Right kidney (tissue), 1 donor: Measurements from ENCODE around the gene ZC3H12A.
A peak's percentile ranks its signal among the peaks of the same experiment; 100 is the strongest.

Source experiments
- DNase-seq: peaks from one replicate; pipeline ENCODE4 v3.0.0-alpha.2; 2016

ZC3H12A gene

GRCh38 chr1:37455516-37455915 lies 18.9 kb upstream of the ZC3H12A start:
- no peak for DNase-seq

DNA sequence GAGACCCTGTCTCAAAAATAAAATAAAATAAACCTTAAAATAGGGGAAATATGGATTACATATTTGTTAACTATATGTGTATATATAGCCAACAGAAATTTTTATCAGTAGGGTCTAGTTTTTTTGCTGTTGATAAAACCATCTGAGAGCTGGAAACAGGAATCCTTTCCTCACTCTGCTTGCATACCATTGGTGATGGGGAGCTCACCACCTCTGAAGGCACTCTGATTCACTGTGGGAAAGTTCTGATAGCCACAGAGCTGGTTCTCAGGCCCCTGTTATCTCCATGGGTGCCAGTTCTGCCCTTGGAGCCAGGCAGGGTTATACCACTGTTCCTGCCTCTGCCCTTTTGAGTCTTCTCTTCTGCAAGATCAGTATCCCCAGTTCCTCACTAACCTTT lies 17.8 kb upstream of the ZC3H12A start:
- no peak for DNase-seq

DNA sequence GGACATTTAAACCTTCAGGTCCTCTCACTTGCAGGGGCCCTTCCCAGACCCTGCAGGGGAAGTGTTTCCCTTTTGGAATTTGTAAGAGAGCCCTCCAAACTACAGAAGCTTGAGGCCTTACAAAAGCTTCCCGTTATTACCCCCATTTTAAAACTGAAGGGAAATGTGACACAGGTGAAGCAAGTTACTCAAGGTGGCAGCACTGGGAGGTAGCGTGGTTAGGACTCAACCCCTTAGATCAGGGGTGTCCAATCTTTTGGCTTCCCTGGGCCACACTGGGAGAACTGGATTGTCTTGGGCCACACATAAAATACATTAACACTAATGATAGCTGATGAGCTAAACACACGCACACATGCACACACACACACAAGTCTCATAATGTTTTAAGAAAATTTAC lies 15.8 kb upstream of the ZC3H12A start:
- no peak for DNase-seq

DNA sequence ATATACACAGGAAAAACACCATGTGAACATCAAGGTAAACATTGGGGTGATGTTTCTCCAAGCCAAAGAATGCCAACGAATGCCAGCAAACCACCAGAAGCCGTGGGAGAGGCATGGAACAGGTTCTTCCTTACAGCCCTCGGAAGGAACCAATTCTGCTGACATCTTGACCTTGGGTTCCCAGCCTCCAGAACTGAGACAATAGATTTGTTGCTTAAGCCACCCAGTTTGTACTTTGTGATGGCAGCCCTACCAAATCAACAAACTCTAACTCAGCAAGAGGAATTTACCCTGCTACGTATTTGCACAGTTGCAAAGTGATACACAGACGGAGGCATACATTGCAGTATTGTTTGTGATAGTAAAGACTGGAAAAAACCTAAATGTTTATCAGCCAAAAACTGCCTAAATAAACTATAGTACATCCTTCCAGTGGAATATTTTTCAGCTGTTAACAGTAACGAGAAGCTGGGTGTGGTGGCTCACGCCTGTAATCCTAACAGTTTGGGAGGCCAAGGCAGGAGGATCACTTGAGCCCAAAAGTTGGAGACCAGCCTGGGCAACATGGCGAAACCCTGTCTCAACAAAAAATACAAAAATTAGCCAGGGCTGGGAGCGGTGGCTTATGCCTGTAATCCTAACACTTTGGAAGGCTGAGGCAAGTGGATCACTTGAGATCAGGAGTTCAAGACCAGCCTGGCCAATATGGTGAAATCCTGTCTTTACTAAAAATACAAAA lies 12.5 kb upstream of the ZC3H12A start:
- no peak for DNase-seq

- no peak for DNase-seq
Observed at GRCh38 chr1:37464443-37464842, 9.9 kb upstream of the ZC3H12A start.

DNA sequence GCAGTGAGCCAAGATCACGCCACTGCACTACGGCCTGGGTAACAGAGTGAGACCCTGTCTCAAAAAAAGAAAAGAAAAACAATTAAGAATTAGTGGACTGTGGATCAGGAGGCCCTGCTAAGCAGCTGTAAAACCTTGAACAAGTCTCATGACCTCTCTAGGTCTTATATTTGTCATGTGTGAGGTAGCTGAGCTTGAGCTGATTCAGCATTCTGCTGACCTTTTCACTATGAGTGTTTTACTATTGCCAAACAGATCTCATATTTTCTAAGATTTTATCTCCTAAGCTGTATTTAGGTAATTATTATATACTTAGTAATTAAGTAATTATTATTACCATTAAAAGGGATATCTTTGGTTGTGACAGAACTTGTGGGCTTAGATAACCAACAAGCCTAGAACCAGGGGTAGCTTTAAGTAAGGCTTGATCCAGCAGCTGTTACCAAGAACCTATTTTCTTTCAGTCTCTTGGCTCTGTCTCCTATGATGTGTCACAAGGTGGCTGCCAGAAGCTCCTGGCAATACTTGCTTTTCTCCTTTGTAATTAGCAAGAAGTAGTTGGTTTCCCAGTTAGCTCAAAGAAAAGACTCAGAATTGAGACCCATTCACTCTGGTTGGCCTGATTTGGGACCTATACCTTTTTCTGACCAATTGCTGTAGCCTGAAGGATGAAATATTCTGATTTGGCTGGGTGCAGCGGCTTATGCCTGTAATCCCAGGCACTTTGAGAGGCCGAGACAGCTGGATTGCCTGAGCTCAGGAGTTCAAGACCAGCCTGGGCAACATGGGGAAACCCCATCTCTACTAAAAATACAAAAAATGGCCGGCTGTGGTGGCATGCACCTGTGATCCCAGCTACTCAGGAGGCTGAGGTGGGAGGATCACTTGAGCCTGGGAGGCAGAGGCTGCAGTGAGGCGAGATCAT lies 8.5 kb upstream of the ZC3H12A start:
- no peak for DNase-seq

GRCh38 chr1:37468037-37468436 lies 6.3 kb upstream of the ZC3H12A start:
- DNase-seq: no peak

DNA sequence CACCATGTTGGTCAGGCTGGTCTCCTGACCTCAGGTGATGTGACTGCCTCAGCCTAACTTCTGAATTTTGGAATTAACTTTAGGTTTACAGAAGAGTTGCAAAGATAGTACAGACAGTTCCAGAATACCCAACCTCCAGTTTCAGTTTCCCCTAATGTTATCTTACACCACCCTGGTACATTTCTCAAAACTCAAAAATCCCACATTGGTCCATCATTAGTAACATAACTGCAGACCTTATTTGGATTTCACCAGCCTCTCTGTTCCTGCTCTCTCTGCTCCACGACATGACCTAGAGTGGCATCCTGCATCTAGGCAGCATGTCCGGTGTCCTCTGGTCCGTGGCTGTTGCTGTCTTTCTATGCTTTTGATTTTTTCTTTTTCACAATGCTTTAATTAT lies 5.0 kb upstream of the ZC3H12A start:
- DNase-seq: no peak

DNA sequence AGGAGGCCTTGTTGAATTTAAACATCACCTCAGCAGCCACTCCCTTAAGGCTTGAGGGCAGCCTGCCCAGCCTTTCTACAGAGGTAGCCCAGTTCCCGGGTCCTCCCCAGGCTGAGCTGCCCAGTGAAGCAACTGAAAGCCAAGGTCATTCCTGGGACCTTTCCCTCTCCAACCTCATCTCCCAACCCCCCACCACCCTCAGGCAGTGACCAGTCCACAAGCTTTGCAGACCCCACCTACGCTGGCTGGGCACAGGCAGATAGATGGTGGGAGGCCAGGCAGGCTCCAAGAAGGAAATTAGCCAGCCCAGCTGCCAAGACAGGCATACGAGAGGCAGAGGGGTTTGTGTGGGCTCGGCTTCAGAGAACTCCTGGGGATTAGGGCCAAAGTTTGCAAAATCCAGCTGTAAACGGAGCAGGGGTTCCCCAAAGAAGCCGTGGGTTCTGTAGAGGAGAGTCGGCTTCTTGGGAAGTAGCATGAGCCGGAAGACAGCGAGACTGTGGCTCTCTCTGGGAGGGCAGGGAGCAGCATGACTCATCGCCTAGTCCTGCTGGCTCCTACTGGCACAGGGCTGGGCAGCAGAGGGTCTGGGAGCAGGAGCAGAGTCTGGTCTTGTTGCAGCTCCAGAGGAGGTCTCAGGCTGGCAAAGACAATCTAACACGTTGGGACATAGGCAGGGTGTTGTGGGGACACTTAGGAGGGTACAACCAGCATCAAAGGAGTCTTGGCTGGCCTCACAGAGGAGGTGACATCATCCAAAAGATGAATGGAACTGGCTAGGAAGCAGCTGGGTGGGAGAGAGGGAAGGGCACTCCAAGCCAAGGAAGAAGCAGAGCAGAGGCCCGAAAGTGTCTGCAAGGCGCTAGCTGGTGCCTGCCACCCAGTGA lies 2.8 kb upstream of the ZC3H12A start:
- no peak for DNase-seq

GRCh38 chr1:37472281-37472680 lies 2.1 kb upstream of the ZC3H12A start:
- DNase-seq: no peak

- no peak for DNase-seq
Observed at GRCh38 chr1:37472994-37473393, 1.4 kb upstream of the ZC3H12A start.

DNA sequence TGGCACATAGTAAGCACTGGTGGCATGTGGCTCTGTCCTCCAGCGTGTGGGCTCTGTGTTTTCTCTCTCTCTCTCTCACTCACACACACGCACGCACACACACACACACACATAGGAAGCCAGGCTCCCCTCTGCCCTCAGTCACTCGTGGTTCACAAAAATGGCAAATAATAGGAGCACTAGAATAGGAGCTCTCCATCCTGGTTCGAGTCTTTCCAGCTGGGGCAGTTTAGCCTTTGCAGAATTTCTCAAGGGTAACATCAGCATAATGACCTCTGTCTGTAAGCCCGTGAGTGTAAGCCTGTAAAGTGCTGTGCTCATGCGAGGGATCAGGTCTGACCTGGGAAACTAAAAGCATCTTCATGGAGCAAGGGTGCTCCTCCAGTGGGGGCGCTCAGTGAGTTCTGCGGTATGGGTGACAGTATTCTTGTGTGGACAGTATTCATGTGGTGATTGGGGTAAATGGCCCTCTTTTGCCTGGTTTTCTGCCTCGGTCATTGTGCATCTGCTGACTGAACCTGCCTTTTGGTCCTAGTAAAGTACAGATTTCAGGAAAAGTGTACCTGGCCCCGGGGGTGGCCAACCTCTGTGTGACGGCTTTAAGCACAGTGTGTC lies 842 bp upstream of the ZC3H12A start:
- no peak for DNase-seq

- peak; percentile 64 for DNase-seq
Observed at GRCh38 chr1:37474697-37475379, 458 bp downstream of the ZC3H12A start.

- no peak for DNase-seq
Observed at GRCh38 chr1:37475380-37476086, 1.2 kb downstream of the ZC3H12A start.

DNA sequence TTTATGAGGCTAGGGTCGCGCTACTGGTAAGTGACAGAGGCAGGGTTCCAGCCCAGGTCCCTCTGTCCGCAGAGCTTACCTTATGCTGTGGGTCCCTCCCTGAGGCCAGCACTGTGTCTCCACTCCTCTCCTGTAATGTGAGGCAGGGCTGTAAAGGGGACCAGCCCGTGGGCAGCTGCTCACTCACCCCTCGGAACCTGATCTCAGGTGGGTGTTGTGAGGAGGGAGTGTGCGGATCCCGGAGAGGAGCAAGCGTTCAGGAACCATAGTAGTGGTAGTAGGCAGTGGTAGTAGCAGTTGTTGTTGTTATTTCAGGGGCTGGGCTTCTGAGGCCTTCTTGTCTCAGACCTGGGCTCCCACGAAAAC lies 1.7 kb downstream of the ZC3H12A start:
- no peak for DNase-seq

DNA sequence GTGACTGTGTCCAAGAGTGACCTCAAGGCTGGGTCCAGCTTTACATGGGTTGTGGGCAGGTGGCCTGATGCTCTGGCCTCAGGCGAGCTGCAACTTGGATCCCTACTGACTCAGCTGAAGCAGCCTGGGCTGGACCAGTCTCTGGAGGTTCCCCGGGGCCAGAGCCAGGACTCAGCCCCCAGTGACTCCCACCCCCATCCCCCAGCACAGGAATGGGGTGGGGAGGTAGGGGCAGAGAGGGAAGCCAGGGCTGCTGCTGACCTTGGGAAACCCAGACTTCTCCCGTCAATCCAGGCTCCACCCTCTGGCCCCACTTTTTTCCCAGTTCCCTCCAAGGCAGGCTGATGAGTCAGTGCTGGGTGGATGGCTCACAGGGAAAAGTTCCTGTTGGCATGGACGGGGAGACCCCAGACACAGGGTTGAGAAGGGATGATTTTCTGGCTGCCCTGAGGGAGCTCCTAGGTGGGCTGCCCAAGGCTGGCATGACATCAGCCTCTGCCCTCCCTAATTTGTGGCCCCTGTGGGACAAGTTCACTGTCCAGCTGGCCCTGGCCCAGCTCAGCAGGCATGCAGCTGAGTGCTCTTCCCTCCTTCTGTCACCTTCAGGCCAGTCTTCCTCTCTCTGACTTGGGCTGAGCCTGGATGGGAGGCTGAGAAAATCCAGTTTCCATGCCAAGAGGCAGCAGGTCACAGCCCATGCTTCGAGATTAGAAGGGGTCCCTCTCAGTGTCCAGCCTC lies 2.2 kb downstream of the ZC3H12A start:
- no peak for DNase-seq

- DNase-seq: no peak
Observed at GRCh38 chr1:37477198-37477931, 3.0 kb downstream of the ZC3H12A start.

DNA sequence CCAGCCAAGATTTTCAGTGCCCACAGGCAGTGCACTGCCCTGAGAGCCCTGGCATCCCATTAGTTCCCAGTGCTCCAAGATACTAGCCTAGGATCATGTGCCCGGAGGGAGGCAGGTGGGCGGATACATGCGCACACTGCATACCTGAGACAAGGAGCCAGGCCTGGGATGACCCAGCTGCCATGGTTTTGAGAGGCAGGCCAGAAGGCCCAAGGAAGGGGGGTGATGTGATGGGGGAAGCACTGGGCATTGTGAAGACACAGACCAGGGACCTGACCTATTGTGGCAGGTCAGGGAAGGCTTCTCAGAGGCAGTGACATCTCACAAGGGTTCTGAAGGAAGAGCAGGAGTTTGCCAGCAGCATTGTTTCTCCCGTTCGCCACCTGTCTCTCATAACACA lies 3.6 kb downstream of the ZC3H12A start:
- DNase-seq: no peak

DNA sequence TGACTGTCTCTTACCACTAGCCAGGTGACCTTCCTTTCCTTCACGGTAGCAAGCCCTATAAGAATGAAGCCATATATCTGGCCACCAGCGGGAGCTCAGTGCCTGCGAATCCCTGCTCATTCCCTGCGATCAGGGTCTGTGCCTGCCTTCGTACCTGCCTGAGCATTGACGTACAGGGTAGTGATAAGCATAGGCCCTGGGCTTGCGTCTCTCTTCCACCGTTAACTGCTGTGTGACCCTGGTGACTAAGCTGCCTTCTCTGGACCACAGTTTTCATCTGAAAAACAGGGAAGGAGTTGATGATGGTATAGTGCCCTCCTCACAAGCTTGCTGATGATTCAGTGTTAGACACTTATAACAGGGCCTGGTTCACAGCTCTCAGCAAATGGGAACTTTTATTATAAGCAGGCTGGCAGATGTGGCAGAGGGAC lies 4.1 kb downstream of the ZC3H12A start:
- DNase-seq: no peak

GRCh38 chr1:37478890-37479254 lies 4.5 kb downstream of the ZC3H12A start:
- no peak for DNase-seq
